Measurements from ENCODE around the gene DAB2IP.
"Not testable (repeated sequence)": the region's sequence is repeated elsewhere in the genome, so short reads cannot be mapped to it uniquely, and the experiment has no call there.

The DAB2IP gene

GRCh38 chr9:121727295-121728020, 76.0 kb downstream of the DAB2IP start:
- DNase-seq (ENCODE audit: low spot score): no peak

- DNase-seq (ENCODE audit: low spot score): no peak
Observed at GRCh38 chr9:121728916-121729315, 77.5 kb downstream of the DAB2IP start.

- no peak for DNase-seq (ENCODE audit: low spot score)
Observed at GRCh38 chr9:121729769-121730562, 78.5 kb downstream of the DAB2IP start.

GRCh38 chr9:121731090-121731489, 79.7 kb downstream of the DAB2IP start:
- DNase-seq (ENCODE audit: low spot score): no peak

- DNase-seq (ENCODE audit: low spot score): no peak
Observed at GRCh38 chr9:121731919-121732318, 80.5 kb downstream of the DAB2IP start.

- no peak for DNase-seq (ENCODE audit: low spot score)
Observed at GRCh38 chr9:121732389-121732788, 81.0 kb downstream of the DAB2IP start.

- no peak for DNase-seq (ENCODE audit: low spot score)
Observed at GRCh38 chr9:121732886-121733285, 81.5 kb downstream of the DAB2IP start.

GRCh38 chr9:121734465-121734864, 83.0 kb downstream of the DAB2IP start:
- no peak for DNase-seq (ENCODE audit: low spot score)

- DNase-seq (ENCODE audit: low spot score): no peak
Observed at GRCh38 chr9:121735065-121735792, 83.8 kb downstream of the DAB2IP start.

GRCh38 chr9:121735793-121736770, 84.6 kb downstream of the DAB2IP start:
- no peak for DNase-seq (ENCODE audit: low spot score)

GRCh38 chr9:121736934-121737462, 85.6 kb downstream of the DAB2IP start:
- DNase-seq (ENCODE audit: low spot score): no peak

GRCh38 chr9:121737481-121737931, 86.1 kb downstream of the DAB2IP start:
- DNase-seq (ENCODE audit: low spot score): no peak

GRCh38 chr9:121738411-121738810, 87.0 kb downstream of the DAB2IP start:
- no peak for DNase-seq (ENCODE audit: low spot score)

- no peak for DNase-seq (ENCODE audit: low spot score)
Observed at GRCh38 chr9:121738968-121739367, 87.5 kb downstream of the DAB2IP start.

- DNase-seq (ENCODE audit: low spot score): no peak
Observed at GRCh38 chr9:121739971-121740370, 88.5 kb downstream of the DAB2IP start.

- DNase-seq (ENCODE audit: low spot score): peak; percentile 54
Observed at GRCh38 chr9:121741228-121741918, 89.9 kb downstream of the DAB2IP start.

- DNase-seq (ENCODE audit: low spot score): not testable (repeated sequence)
Observed at GRCh38 chr9:121741919-121742283, 90.5 kb downstream of the DAB2IP start.

- no peak for DNase-seq (ENCODE audit: low spot score)
Observed at GRCh38 chr9:121742923-121743322, 91.5 kb downstream of the DAB2IP start.

GRCh38 chr9:121743441-121744001, 92.1 kb downstream of the DAB2IP start:
- no peak for DNase-seq (ENCODE audit: low spot score)

GRCh38 chr9:121744002-121744686, 92.7 kb downstream of the DAB2IP start:
- peak; percentile 82 for DNase-seq (ENCODE audit: low spot score)

Data from D341Med (cell line).